RPMI7951 (cell line): Measurements from ENCODE around the gene PTP4A1. TPM values are rescaled to one million over a fixed set of nuclear protein-coding genes. Genes with fewer than 3 reads are reported as not detected.
"Not testable (repeated sequence)": the region's sequence is repeated elsewhere in the genome, so short reads cannot be mapped to it uniquely, and the experiment has no call there.

Source experiments
- DNase-seq: peaks from one replicate; pipeline ENCODE4 v3.0.0-alpha.2; 2012; ENCODE audit warnings: low read depth
- total RNA-seq: library from RNA; depleted of rRNA; stranded (reverse); fragments of >200 nt; shearing (Covaris generic); gene quantifications from 2 replicates; pipeline ENCODE4 v1.2.3, GENCODE V29; 2014; rRNA removed

The PTP4A1 gene
- total RNA-seq, 1 experiment from 2014 or later: 15.1 TPM

DNA sequence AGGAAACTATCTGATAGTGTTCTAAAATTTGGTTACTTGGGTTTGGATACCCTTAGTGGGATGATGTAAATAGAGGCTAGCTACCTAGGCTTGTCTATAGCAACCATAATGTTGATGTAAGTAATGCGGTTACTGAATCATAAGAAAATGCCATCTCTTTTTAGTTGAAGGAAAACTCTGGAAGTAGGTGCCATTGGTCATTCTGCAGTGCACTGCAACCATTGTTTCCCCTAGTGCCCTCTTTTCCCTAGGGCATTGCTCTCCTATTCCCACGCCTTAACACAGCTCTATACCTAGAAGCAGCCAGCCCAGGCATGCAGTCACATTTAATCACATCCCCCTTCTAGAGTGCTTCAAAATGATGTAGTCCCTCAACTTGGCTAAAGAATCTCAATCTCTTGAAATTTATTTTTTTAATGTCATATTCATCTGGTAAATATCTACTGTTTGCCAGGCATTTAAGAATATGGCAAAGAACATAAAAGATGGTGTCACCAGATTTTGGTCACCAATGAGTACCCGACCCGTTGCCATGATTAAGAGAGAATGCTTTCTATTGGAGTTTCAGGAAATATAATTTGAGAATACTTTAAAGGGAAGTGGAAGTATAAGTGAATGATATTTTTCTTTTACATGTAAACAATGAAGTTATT is 10.4 kb downstream of the PTP4A1 start:
- no peak for DNase-seq

DNA sequence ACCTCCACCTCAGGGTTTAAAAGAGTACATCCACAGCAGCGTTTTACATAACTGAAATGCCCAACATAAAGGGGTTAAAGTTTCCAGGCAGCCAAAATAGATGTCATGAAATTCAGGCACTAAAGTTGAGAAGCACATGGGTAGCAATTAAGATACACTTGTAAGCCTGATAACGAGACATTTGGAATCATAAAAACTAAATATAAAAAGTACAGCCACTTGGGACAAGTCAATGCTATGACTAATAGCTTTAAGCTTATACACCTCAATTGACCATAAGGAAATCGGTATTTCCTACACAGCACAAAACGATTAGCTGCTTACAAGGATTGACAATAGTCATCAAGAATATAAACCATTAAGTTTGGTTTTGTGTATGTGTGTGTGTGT is 11.8 kb downstream of the PTP4A1 start:
- DNase-seq: no peak

DNA sequence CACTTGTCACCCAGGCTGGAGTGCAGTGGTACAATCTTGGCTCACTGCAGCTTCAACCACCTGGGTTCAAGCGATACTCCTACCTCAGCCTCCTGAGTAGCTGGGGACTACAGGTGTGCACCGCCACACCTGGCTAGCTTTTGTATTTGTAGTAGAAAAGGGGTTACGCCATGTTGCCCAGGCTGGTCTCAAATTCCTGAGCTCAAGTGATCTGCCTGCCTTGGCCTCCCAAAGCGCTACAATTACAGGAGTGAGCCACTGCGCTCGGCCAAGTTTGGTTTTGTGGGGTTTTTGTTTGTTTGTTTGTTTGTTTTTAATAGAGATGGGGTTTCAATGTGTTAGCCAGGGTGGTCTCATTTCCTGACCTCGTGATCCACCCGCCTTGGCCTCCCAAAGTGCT is 12.3 kb downstream of the PTP4A1 start:
- DNase-seq: no peak

DNA sequence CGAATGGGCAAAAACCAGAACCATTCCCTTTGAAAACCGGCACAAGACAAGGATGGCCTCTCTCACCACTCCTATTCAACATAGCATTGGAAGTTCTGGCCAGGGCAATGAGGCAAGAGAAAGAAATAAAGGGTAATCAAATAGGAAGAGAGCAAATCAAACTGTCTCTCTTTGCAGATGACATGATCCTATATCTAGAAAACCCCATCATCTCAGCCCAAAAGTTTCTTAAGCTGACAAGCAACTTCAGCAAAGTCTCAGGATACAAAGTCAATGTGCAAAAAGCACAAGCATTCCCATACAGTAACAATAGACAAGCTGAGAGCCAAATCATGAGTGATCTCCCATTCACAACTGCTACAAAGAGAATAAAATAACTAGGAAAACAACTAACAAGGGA is 13.4 kb downstream of the PTP4A1 start:
- not testable (repeated sequence) for DNase-seq

DNA sequence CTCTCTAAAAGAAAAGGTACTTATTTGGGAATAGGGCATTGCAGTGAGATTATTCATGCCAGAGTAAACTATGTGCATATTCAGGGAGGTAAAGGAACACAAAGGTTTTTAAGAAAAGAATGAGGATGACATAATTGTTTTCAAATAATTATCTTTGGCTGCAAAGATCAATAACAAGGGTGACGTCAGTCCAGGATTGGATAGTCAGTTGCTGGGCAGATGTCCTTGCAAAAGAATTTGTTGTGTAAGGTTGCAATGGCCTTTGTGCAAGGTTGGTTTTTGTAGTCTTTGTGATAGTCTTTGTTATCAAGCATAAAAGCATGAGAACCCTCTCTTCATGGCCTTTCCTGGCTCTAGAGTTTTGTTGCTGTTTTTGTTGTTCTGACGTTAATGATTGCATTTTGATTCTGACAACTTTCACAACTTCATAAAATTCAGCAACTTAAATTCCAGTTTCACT is 17.7 kb downstream of the PTP4A1 start:
- DNase-seq: no peak

DNA sequence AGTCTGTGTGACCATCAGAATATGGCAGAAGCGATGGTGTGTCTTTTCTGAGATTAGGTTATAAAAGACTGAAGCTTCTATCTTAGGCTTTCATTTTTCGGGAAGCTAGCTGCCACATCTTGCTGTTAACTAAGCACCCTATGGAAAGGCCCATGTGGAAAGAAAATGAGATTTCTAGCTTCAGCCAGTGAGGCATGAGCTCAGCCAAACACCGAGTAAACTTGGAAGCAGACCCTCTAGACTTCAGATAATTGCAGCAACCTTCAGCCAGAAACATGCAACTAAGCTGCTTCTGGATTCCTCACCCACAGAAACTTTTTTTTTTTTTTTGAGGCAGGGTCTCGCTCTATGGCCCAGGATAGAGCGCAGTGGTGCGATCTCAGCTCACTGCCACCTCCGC is 20.6 kb downstream of the PTP4A1 start:
- no peak for DNase-seq

DNA sequence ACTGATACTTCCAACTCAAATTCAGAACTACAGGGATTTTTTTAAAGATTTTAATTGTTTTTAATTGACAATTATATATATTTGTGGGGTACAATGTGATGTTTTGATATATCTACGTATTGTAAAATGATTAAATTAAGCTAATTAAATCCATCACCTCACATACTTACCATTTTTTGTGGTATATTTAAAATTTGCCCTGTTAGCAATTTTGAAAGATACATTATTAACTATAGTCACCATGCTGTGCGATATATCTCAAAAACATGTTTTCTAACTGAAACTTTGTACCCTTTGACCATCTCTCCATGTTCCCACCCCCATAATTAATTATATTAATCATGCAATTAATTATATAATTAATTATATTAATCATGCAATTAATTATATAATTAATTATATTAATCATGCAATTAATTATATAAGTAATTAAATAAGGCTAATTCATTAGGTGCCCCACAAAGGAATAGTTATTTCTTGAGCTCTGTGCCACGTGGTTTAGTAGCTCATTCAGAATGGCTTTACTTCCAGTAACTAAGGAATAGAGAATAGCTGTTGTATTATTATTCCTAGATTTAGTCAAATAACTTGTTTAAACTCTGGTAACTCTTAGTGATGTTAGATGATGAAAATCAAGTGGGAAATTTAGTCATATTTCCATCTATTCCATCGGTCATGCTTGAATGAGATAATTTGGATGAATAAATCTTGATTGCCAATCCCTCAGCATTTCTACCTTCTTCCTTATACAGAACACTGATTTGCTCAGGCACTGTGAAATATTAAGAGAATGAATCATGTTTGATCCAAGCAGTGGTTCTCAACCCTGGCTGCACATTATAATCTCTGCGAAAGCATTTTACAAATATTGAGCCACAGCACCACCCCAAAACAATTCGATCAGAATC is 25.1 kb downstream of the PTP4A1 start:
- DNase-seq: no peak

DNA sequence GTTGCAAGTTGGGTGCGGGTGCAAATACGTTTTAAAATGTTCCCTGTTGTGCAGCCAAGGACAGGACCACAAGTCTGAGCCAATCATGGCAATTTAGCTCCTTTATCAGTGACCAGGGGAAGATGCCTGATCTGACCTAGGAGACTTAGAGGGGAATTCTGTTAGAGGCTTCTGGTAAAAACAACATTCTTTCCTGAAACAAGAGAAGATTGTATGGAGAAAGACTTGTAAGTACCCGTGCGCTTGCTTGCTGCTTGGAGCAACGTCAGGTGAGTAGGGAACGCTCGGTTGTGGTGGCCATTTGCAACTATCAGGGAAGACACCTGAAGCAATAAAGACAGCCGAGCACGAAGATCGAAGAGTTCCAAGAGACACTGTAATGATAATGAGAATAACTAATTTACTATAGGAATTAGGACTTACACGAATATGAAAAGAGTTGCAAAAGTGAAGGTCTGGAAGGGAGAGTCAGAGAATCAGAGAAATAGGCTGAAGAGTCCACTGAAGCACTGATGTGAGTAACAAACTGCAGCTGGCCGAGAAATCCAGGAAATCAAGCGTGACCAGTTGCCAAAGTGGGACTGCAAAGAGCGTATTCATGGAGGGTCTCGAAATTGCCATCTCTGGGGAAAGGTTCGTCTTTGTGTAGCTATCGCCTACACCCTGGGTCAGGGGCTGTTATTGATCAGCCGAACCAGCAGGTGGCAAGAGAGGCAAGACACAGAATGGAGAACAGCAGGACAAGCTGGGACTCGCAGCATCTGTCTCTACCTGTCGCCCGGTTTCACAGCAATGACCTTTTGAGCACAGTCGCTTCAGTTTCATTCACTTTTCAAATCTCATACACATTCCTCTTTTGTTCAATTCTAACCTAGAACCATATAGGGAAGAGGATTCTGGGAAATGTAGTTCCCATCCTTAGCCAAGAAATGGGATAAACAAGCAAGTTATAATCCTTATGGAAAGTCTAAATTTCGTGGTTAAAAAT is 26.1 kb downstream of the PTP4A1 start:
- DNase-seq: peak; percentile 58

DNA sequence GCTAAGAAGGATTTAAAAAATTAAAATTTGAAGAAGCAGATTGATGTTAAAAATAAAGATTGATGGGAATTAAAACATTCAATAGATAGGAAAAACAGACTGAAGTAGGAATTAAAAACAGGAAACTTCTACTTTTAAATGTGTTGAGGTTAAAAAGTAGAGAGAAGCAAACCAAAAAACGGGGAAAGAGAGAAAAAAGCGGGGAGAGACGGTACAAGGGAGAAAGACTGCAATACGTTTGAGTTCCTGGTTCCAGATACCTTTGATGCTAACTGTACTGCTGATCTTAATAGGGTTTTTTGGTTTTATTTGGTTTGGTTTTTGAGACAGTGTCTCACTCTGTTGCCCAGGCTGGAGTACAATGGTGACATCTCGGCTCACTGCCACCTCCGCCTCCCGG is 27.0 kb downstream of the PTP4A1 start:
- DNase-seq: no peak

DNA sequence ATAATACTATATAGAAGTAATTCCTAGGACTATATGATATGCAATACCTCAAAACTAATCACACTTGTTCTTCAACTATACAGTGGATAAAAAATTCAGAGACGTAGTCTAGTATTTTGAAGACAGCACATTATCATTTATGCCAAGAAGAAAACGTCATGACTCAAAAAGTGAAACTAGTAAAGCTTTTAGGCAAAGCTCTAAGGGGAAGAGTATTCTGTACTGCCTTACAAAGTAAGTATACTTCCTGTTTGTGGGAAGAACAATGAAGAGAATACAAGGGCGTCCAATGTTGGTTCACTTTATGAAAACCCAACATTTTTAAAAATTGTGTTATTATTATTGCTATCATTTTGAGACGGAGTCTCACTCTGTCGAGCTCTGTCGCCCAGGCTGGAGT is 27.9 kb downstream of the PTP4A1 start:
- no peak for DNase-seq

DNA sequence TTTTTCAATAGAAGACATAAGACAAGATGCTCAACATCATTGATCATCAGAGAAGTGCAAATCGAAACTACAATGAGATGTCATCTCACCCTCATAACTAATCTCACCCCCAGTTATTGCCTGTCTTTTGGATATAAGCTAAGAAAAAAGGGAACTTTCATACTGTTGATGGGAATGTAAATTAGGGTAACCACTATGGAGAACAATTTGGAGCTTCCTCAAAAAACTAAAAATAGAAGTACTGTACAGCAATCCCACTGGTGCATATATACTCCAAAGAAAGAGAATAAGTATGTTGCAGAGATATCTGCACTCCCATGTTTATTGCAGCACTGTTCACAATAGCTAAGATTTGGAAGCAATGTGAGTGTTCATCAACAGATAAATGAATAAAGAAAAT is 37.0 kb downstream of the PTP4A1 start:
- DNase-seq: no peak

DNA sequence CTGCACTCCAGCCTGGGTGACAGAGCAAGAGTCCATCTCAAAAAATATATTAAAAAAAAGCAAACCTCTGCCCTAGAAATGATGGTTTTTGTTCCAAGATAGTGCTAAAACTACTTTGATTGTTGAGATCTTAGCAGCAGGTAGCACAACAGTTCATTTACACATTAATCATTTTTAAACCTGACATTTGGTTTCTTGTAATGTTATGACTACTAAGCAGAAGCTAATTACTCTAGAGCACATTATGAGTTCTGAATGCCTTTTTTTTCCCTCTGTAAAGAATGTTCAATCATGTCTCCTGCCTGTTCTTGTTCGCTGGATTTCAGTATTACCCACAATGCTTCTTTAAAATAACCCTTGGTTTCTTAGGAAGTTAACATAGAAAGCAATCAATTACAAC is 38.7 kb downstream of the PTP4A1 start:
- DNase-seq: no peak

DNA sequence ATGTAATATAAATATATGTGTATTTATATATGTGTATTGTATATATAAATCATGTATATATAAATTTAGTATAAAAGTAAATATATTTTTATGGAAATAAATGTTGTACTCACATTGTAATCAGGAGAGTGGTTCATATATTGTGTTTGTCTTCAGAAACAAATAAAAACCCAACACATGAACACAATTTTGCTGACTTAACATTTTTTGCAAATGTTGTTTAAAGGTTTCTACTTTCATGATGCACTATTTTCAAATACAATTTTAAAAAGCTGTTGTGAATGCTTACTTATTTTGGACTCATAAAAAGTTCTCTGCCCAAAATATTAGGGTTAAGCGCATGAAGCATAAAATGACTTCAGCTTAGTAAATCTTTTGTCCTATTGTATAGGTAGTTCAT is 39.3 kb downstream of the PTP4A1 start:
- no peak for DNase-seq

DNA sequence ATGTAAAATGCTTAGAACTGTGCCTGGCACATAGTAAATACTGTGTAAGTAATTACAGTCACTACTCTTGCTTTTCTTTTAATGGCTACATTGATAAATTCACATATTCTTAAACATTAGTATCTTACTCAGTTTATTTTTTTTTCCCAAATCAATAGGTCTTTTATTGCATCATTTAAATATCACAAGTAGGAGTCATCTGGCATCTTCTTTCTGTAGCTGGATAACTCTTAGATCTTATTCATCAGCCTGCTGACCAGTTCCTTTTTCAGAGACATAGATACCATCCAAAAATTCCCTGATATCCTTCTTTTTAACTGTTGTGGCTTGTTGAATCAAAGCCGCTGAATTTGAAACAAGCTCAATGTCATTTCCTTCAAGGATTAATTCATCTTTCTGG is 43.3 kb downstream of the PTP4A1 start:
- DNase-seq: no peak

Other genes with a start within 250 kb of the PTP4A1 start
- gene PHF3, start 63.3 kb downstream of the PTP4A1 start, total RNA-seq: 28.9 and 35.7 TPM in 2 replicates